HEK293 (cell line): ENCODE results near the gene PDLIM4.

Source experiments
- FEZF1 ChIP-seq: fragments of 450-650 bp; formaldehyde crosslinking; IDR thresholded peaks from 2 replicates; pipeline ENCODE4 v1.5.1; 2016; ENCODE audit warnings: missing biosample characterization, missing genetic modification characterization
- GLIS1 ChIP-seq: fragments of 450-650 bp; formaldehyde crosslinking; IDR thresholded peaks from 2 replicates; pipeline ENCODE4 v1.5.1; 2016; ENCODE audit warnings: missing biosample characterization, missing genetic modification characterization
- HOXD13 ChIP-seq: sonication (generic); formaldehyde crosslinking; IDR thresholded peaks from 2 replicates; pipeline ENCODE4 v1.8.0; 2022; ENCODE audit warnings: missing genetic modification reagents, borderline replicate concordance
- IKZF3 ChIP-seq: fragments of 450-650 bp; IDR thresholded peaks from 2 replicates; pipeline ENCODE4 v1.5.0; 2018; ENCODE audit warnings: missing biosample characterization, mild to moderate bottlenecking, missing genetic modification characterization, moderate library complexity
- MEIS1 ChIP-seq: sonication (generic); formaldehyde crosslinking; IDR thresholded peaks from 2 replicates; pipeline ENCODE4 v1.8.1; 2022; ENCODE audit warnings: missing genetic modification reagents, mild to moderate bottlenecking, borderline replicate concordance
- MYNN ChIP-seq: fragments of 450-650 bp; formaldehyde crosslinking; IDR thresholded peaks from 2 replicates; pipeline ENCODE4 v1.5.1; 2016; ENCODE audit warnings: missing biosample characterization, missing genetic modification characterization, borderline replicate concordance
- SCRT2 ChIP-seq: fragments of 450-650 bp; formaldehyde crosslinking; IDR thresholded peaks from 2 replicates; pipeline ENCODE4 v1.5.1; 2016; ENCODE audit warnings: missing biosample characterization, missing genetic modification characterization
- SP7 ChIP-seq: fragments of 450-650 bp; formaldehyde crosslinking; IDR thresholded peaks from 2 replicates; pipeline ENCODE4 v1.5.1; 2016; ENCODE audit warnings: missing biosample characterization, missing genetic modification characterization
- ZEB2 ChIP-seq: fragments of 450-650 bp; formaldehyde crosslinking; IDR thresholded peaks from 2 replicates; pipeline ENCODE4 v1.5.1; 2016; ENCODE audit warnings: missing biosample characterization, missing genetic modification characterization
- ZFP3 ChIP-seq: fragments of 450-650 bp; formaldehyde crosslinking; IDR thresholded peaks from 2 replicates; pipeline ENCODE4 v1.5.1; 2016; ENCODE audit warnings: low read depth, missing biosample characterization, missing genetic modification characterization
- ZFP37 ChIP-seq: fragments of 450-650 bp; formaldehyde crosslinking; IDR thresholded peaks from 2 replicates; pipeline ENCODE4 v1.5.1; 2016; ENCODE audit warnings: missing biosample characterization, missing genetic modification characterization
- ZNF132 ChIP-seq: fragments of 450-650 bp; formaldehyde crosslinking; IDR thresholded peaks from 2 replicates; pipeline ENCODE4 v1.5.1; 2017; ENCODE audit warnings: missing biosample characterization, missing genetic modification characterization, borderline replicate concordance
- ZNF140 ChIP-seq: fragments of 450-650 bp; formaldehyde crosslinking; IDR thresholded peaks from 2 replicates; pipeline ENCODE4 v1.5.1; 2016; ENCODE audit warnings: missing biosample characterization, missing genetic modification characterization
- ZNF169 ChIP-seq: fragments of 450-650 bp; formaldehyde crosslinking; IDR thresholded peaks from 2 replicates; pipeline ENCODE4 v1.5.1; 2016; ENCODE audit warnings: missing biosample characterization, missing genetic modification characterization
- ZNF19 ChIP-seq: fragments of 450-650 bp; formaldehyde crosslinking; IDR thresholded peaks from 2 replicates; pipeline ENCODE4; 2016; ENCODE audit warnings: missing biosample characterization, missing genetic modification characterization, low read depth
- ZNF2 ChIP-seq: fragments of 450-650 bp; formaldehyde crosslinking; IDR thresholded peaks from 2 replicates; pipeline ENCODE4 v1.5.1; 2016; ENCODE audit warnings: missing biosample characterization, missing genetic modification characterization
- ZNF223 ChIP-seq: fragments of 450-650 bp; formaldehyde crosslinking; IDR thresholded peaks from 2 replicates; pipeline ENCODE4 v1.5.1; 2016; ENCODE audit warnings: missing biosample characterization, missing genetic modification characterization
- ZNF324 ChIP-seq: fragments of 450-650 bp; formaldehyde crosslinking; IDR thresholded peaks from 2 replicates; pipeline ENCODE4 v1.5.1; 2016; ENCODE audit warnings: missing biosample characterization, missing genetic modification characterization
- ZNF416 ChIP-seq: fragments of 450-650 bp; formaldehyde crosslinking; IDR thresholded peaks from 2 replicates; pipeline ENCODE4 v1.5.1; 2016; ENCODE audit warnings: missing biosample characterization, missing genetic modification characterization
- ZNF473 ChIP-seq: fragments of 450-650 bp; formaldehyde crosslinking; IDR thresholded peaks from 2 replicates; pipeline ENCODE4 v1.5.1; 2017; ENCODE audit warnings: missing biosample characterization, missing genetic modification characterization
- ZNF501 ChIP-seq: fragments of 450-650 bp; formaldehyde crosslinking; IDR thresholded peaks from 2 replicates; pipeline ENCODE4 v1.5.1; 2016; ENCODE audit warnings: missing biosample characterization, missing genetic modification characterization
- ZNF558 ChIP-seq: fragments of 450-650 bp; formaldehyde crosslinking; IDR thresholded peaks from 2 replicates; pipeline ENCODE4 v1.5.1; 2016; ENCODE audit warnings: missing biosample characterization, missing genetic modification characterization
- ZNF571 ChIP-seq: fragments of 450-650 bp; formaldehyde crosslinking; IDR thresholded peaks from 2 replicates; pipeline ENCODE4 v1.5.0; 2017; ENCODE audit warnings: missing biosample characterization, missing genetic modification characterization
- ZNF585B ChIP-seq: fragments of 450-650 bp; formaldehyde crosslinking; IDR thresholded peaks from 2 replicates; pipeline ENCODE4 v1.5.1; 2016; ENCODE audit warnings: missing biosample characterization, missing genetic modification characterization
- ZNF621 ChIP-seq: fragments of 450-650 bp; formaldehyde crosslinking; IDR thresholded peaks from 2 replicates; pipeline ENCODE4 v1.5.1; 2017; ENCODE audit warnings: missing biosample characterization, missing genetic modification characterization
- ZNF623 ChIP-seq: fragments of 450-650 bp; formaldehyde crosslinking; IDR thresholded peaks from 2 replicates; pipeline ENCODE4 v1.5.1; 2016; ENCODE audit warnings: missing biosample characterization, missing genetic modification characterization
- ZNF624 ChIP-seq: fragments of 450-650 bp; formaldehyde crosslinking; IDR thresholded peaks from 2 replicates; pipeline ENCODE4 v1.5.1; 2017; ENCODE audit warnings: missing biosample characterization, missing genetic modification characterization
- ZNF658 ChIP-seq: fragments of 450-650 bp; formaldehyde crosslinking; IDR thresholded peaks from 2 replicates; pipeline ENCODE4; 2016; ENCODE audit warnings: missing biosample characterization, missing genetic modification characterization
- ZNF660 ChIP-seq: fragments of 450-650 bp; IDR thresholded peaks from 2 replicates; pipeline ENCODE4 v1.5.1; 2018; ENCODE audit warnings: missing biosample characterization, mild to moderate bottlenecking, missing genetic modification characterization
- ZNF843 ChIP-seq: fragments of 450-650 bp; formaldehyde crosslinking; IDR thresholded peaks from 2 replicates; pipeline ENCODE4 v1.5.1; 2016; ENCODE audit warnings: missing biosample characterization, missing genetic modification characterization
- TF ChIP-seq, protein P1 (sequence below): fragments of 450-650 bp; formaldehyde crosslinking; IDR thresholded peaks from 2 replicates; pipeline ENCODE4 v1.5.1; 2016; ENCODE audit warnings: missing biosample characterization, missing genetic modification characterization
- TF ChIP-seq, protein P2 (sequence below): fragments of 450-650 bp; formaldehyde crosslinking; IDR thresholded peaks from 2 replicates; pipeline ENCODE4 v1.5.1; 2016; ENCODE audit warnings: missing biosample characterization, missing genetic modification characterization
- TF ChIP-seq, protein P3 (sequence below): fragments of 450-650 bp; formaldehyde crosslinking; IDR thresholded peaks from 2 replicates; pipeline ENCODE4 v1.5.1; 2017; ENCODE audit warnings: missing biosample characterization, missing genetic modification characterization
- TF ChIP-seq, protein P4 (sequence below): fragments of 450-650 bp; formaldehyde crosslinking; conservative IDR thresholded peaks from 2 replicates; pipeline ENCODE4 v1.5.1; 2016; ENCODE audit warnings: low read depth, missing biosample characterization, missing genetic modification characterization
- TF ChIP-seq, protein P5 (sequence below): fragments of 450-650 bp; formaldehyde crosslinking; IDR thresholded peaks from 2 replicates; pipeline ENCODE4 v1.5.1; 2016; ENCODE audit warnings: missing biosample characterization, missing genetic modification characterization, borderline replicate concordance

Gene PDLIM4

DNA sequence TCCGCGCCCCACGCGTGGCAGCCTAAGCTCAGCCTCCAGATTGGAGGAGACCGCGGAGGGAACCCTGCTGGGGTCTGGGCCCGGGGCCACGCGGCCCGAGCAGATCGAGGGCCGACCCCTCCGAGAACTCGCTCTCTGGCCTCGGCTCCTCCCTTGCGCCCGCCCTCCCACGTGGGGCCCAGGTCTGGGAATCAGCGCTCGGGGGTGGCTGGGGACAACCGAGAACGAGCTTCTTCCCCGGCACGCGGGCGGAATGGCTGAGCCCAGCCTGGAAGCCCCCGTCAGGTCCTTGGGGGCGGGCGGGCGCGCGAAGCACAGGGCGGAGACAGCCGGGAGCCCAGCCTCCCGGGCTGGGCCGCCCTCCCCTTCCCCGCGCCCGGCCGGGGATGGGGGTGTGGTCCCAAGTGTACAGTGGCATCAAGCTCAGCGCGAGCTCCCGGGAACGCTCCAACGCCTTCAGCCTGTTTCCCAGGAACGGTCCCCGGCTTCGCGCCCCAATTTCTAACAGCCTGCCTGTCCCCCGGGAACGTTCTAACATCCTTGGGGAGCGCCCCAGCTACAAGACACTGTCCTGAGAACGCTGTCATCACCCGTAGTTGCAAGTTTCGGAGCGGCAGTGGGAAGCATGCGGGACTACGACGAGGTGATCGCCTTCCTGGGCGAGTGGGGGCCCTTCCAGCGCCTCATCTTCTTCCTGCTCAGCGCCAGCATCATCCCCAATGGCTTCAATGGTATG lies 36.7 kb downstream of the PDLIM4 start, which contains the start of gene SLC22A4 (continued):
- TF ChIP-seq ZNF585B (tag by site-specific recombination) = no peak
- no peak for TF ChIP-seq ZNF169
- no peak for TF ChIP-seq ZNF473 (tag by site-specific recombination)
- 0 out of 2 replicates have a peak, but pooled peaks have one; percentile 16 for TF ChIP-seq ZNF140
- peak; percentile 12; the same call in 1 of the 2 replicates for TF ChIP-seq SP7
- TF ChIP-seq SCRT2 (tag by site-specific recombination) = no peak
- TF ChIP-seq ZNF223 = no peak
- no peak for TF ChIP-seq ZNF658 (tag by site-specific recombination)
- peak; percentile 76 for TF ChIP-seq GLIS1 (tag by site-specific recombination)
- TF ChIP-seq HOXD13 (CRISPR knock-in tag) = no peak
- no peak; the same call in 1 of the 2 replicates for TF ChIP-seq ZNF324 (tag by site-specific recombination)
- TF ChIP-seq ZFP3 (tag by site-specific recombination) = no peak
- TF ChIP-seq ZNF19 (tag by site-specific recombination) = no peak
- TF ChIP-seq, protein P1, sequence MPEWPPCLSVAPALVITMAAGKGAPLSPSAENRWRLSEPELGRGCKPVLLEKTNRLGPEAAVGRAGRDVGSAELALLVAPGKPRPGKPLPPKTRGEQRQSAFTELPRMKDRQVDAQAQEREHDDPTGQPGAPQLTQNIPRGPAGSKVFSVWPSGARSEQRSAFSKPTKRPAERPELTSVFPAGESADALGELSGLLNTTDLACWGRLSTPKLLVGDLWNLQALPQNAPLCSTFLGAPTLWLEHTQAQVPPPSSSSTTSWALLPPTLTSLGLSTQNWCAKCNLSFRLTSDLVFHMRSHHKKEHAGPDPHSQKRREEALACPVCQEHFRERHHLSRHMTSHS (tag by site-specific recombination) = no peak
- no peak for TF ChIP-seq ZNF624
- TF ChIP-seq, protein P2, sequence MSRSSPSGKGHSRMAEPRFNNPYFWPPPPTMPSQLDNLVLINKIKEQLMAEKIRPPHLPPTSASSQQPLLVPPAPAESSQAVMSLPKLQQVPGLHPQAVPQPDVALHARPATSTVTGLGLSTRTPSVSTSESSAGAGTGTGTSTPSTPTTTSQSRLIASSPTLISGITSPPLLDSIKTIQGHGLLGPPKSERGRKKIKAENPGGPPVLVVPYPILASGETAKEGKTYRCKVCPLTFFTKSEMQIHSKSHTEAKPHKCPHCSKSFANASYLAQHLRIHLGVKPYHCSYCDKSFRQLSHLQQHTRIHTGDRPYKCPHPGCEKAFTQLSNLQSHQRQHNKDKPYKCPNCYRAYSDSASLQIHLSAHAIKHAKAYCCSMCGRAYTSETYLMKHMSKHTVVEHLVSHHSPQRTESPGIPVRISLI (tag by site-specific recombination) = no peak
- TF ChIP-seq ZNF558 (tag by site-specific recombination) = no peak
- no peak for TF ChIP-seq FEZF1 (tag by site-specific recombination)
- peak; percentile 82 for TF ChIP-seq ZNF660 (tag by site-specific recombination)
- TF ChIP-seq, protein P3, sequence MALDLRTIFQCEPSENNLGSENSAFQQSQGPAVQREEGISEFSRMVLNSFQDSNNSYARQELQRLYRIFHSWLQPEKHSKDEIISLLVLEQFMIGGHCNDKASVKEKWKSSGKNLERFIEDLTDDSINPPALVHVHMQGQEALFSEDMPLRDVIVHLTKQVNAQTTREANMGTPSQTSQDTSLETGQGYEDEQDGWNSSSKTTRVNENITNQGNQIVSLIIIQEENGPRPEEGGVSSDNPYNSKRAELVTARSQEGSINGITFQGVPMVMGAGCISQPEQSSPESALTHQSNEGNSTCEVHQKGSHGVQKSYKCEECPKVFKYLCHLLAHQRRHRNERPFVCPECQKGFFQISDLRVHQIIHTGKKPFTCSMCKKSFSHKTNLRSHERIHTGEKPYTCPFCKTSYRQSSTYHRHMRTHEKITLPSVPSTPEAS (tag by site-specific recombination) = no peak; the same call in 1 of the 2 replicates
- no peak for TF ChIP-seq ZNF571
- no peak for TF ChIP-seq ZNF132 (tag by site-specific recombination)
- TF ChIP-seq, protein P4, sequence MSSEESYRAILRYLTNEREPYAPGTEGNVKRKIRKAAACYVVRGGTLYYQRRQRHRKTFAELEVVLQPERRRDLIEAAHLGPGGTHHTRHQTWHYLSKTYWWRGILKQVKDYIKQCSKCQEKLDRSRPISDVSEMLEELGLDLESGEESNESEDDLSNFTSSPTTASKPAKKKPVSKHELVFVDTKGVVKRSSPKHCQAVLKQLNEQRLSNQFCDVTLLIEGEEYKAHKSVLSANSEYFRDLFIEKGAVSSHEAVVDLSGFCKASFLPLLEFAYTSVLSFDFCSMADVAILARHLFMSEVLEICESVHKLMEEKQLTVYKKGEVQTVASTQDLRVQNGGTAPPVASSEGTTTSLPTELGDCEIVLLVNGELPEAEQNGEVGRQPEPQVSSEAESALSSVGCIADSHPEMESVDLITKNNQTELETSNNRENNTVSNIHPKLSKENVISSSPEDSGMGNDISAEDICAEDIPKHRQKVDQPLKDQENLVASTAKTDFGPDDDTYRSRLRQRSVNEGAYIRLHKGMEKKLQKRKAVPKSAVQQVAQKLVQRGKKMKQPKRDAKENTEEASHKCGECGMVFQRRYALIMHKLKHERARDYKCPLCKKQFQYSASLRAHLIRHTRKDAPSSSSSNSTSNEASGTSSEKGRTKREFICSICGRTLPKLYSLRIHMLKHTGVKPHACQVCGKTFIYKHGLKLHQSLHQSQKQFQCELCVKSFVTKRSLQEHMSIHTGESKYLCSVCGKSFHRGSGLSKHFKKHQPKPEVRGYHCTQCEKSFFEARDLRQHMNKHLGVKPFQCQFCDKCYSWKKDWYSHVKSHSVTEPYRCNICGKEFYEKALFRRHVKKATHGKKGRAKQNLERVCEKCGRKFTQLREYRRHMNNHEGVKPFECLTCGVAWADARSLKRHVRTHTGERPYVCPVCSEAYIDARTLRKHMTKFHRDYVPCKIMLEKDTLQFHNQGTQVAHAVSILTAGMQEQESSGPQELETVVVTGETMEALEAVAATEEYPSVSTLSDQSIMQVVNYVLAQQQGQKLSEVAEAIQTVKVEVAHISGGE = no peak
- TF ChIP-seq MYNN (tag by site-specific recombination) = no peak
- TF ChIP-seq ZNF623 (tag by site-specific recombination) = no peak
- 0 out of 2 replicates have a peak, but pooled peaks have one; percentile 8 for TF ChIP-seq ZNF843
- no peak for TF ChIP-seq ZNF416
- TF ChIP-seq ZNF501 (tag by site-specific recombination) = no peak
- peak; percentile 7; the same call in 1 of the 2 replicates for TF ChIP-seq ZNF2 (tag by site-specific recombination)
- no peak; the same call in 1 of the 2 replicates for TF ChIP-seq ZFP37 (tag by site-specific recombination)
- TF ChIP-seq MEIS1 (CRISPR knock-in tag) = no peak
- TF ChIP-seq ZEB2 = peak; percentile 6; the same call in 1 of the 2 replicates
- TF ChIP-seq IKZF3 = peak; percentile 85
- TF ChIP-seq, protein P5, sequence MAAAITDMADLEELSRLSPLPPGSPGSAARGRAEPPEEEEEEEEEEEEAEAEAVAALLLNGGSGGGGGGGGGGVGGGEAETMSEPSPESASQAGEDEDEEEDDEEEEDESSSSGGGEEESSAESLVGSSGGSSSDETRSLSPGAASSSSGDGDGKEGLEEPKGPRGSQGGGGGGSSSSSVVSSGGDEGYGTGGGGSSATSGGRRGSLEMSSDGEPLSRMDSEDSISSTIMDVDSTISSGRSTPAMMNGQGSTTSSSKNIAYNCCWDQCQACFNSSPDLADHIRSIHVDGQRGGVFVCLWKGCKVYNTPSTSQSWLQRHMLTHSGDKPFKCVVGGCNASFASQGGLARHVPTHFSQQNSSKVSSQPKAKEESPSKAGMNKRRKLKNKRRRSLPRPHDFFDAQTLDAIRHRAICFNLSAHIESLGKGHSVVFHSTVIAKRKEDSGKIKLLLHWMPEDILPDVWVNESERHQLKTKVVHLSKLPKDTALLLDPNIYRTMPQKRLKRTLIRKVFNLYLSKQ (tag by site-specific recombination) = no peak
- TF ChIP-seq ZNF621 (tag by site-specific recombination) = no peak
